ENCODE results near the gene SARS2.

GRCh38 chr19:38880076-38880881 is 50.3 kb downstream of the SARS2 start:
- no peak for TF ChIP-seq POLR2AphosphoS5 (IDR thresholded peaks at IDR 0.05; ENCODE audit: low read depth, low read length)
- no peak for TF ChIP-seq TAF1 (IDR thresholded peaks at IDR 0.05; ENCODE audit: borderline replicate concordance, insufficient read depth, low read length)
- no peak for TF ChIP-seq SIN3A (IDR thresholded peaks at IDR 0.05; ENCODE audit: borderline replicate concordance, insufficient read depth, low read length)
- TF ChIP-seq REST (IDR thresholded peaks at IDR 0.05; ENCODE audit: insufficient read depth in 1 of 2, low read depth in 2 of 2, low read length in 2 of 2): no peak
- TF ChIP-seq FOXP2 (optimal IDR thresholded peaks at IDR 0.05; ENCODE audit: borderline replicate concordance, extremely low read depth, extremely low read length, insufficient read depth): no peak

All from PFSK-1 (cell line).